NCI-H748 treated with DMSO at 0.1 percent for 48 hours (cell line): Measurements from ENCODE around the gene NRCAM.

ENCODE experiments used
- DNase-seq: peaks from one replicate; lab custom pipeline; 2025; lab: John Stamatoyannopoulos, UW

The NRCAM gene

GRCh38 chr7:108246227-108246837 is 209.9 kb downstream of the NRCAM start:
- DNase-seq, result no peak

- no peak for DNase-seq
Measured at GRCh38 chr7:108245523-108246226, 210.6 kb downstream of the NRCAM start.

DNA sequence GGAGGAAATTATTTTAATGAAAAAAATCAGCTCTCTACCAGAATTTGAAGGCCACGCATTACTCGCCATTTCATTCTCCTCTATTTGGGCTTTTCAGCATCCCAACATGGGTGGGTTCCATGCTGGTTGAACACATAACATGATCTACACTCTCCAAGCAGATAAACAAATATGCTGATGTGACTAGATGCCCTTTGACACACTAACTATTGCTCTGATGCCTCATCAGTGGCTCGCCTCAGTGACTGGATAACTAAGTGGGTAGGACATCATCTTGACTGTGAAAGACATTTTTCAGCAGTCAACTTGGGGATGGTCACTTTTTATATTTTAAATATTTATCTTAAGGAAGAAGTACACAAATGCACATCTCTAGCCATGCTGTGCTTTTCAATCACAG is 212.1 kb downstream of the NRCAM start:
- no peak for DNase-seq

DNA sequence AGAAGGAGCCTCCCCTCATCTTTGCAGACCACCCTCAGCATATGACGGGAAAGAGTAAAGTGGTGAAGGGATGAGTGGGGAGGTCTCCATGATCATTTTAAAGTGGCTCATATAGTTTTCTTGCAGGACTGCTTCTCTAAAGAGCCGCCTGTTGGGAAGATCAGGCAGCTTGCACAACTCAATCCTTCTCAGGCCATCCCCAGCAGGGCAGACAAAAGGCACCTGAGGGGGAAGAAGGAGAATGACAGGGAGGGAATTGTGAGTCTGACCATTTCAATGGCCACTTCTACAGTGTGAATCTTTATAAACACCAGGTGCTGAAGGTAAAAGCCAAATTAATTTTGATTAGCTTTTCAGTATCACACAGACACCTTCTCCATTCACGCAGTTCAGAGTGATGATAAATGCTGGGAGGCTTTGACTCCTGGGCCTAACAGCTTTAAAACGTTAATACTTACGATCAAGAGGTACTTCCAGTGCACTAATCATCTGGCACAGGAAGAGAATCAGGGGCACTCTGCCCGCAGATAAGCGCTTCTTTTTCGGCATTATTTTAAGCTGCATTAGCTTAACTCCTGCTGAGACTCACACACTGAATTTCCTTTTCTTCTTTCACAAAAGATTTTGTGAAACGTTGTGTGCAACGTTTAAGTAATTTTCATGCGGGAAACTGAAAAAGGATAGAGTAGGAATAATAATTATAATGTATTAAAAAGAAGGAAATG is 216.6 kb downstream of the NRCAM start:
- DNase-seq, result peak; percentile 64

GRCh38 chr7:108236681-108237415 is 219.4 kb downstream of the NRCAM start:
- no peak for DNase-seq

- DNase-seq, result no peak
Measured at GRCh38 chr7:108235451-108236061, 220.7 kb downstream of the NRCAM start.

- DNase-seq, result no peak
Measured at GRCh38 chr7:108234971-108235450, 221.2 kb downstream of the NRCAM start.

DNA sequence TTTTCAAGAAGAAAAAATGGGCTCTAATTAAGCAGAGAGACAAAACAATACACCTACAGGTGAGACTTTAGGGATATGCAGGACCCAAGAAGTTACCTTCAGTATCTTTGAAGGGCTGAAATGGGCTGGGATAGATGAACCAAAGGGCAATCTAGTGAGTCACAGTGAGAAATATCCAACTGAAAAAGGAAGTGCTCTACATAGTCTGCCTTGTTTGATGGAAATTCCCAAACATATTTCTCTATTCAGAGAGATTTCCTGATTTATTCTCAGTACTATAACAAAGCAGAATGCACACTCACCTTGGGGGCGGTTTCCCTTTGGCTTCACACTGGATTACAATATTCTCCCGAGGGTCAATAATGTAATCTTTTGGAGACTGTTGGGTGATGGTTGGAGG is 222.0 kb downstream of the NRCAM start:
- no peak for DNase-seq

DNA sequence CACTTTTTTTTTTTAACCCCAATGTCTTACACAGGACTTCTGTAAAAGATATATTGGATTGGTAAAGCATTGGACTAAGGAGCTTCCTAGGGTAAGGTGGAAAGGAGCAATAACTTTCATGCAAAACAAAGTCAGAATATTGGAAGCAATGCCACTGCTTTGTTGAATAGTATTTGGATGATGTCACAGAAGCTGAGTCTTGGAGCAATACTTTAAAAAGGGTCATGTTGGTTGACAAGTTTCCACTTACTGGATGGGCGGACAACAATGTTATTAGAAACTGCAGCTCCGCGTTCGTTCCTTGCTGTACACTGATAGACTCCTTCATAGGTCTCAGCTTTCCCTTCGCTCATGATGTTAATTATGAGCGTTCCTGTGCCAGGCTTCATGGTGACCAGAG is 224.2 kb downstream of the NRCAM start:
- no peak for DNase-seq

DNA sequence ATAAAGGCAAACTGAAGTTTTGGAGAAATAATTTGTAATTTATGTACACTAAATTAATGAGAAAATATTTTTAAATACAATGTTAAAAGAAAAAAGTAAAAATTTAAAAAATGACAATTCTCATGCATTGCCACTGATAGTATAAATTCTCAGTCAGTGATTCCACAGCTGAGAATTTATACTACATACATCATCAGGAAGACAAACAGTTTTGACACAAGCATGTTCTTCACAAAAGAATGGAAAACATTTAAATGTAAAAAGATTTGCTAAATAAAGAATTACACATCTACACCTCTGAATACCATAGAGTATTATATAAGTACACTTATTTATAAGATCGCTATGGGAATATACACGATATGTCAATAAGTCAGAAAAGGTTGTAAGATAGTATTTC is 225.0 kb downstream of the NRCAM start:
- no peak for DNase-seq

DNA sequence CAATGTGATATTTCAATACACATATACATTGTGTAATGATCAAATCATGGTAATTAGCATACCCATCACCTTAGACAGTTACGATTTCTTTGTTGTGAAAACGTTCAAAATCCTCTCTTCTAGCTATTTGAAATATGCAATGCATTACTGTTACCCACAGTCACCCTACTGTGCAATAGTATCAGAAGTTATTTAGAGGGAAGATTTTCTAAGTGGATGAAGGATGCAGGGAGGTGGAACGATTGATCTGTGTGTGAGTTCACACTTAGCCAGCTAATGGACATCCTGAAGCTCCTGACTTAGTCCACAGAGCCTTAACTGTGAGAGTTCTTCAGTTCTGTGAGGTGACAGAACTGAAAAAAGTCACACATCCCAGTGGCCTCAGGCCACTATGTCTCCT is 228.9 kb downstream of the NRCAM start:
- no peak for DNase-seq

DNA sequence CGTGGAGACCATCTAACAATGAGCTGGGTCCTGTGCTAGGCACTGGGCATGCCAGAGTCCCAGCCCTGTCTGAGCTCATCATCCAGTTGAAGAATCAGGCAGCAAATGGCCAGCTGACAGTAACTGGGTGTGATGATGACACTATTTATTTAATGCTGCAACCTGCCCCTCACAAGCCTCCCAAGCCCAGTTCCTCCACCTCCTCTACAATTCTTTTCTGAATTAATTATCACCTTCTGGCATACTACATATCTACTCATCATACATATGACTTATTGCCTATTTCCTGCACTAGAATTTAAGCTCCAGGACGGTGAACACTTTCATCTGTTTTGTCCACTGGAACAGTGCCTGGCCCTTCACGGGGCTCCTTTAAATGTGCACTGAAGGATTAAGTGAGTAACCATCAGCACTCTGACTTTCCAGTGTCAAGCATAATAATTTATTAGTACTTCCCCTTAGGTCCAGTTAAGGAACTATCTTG is 229.4 kb downstream of the NRCAM start:
- no peak for DNase-seq

- no peak for DNase-seq
Measured at GRCh38 chr7:108225531-108226181, 230.6 kb downstream of the NRCAM start.

GRCh38 chr7:108224387-108224786 is 231.8 kb downstream of the NRCAM start:
- no peak for DNase-seq

DNA sequence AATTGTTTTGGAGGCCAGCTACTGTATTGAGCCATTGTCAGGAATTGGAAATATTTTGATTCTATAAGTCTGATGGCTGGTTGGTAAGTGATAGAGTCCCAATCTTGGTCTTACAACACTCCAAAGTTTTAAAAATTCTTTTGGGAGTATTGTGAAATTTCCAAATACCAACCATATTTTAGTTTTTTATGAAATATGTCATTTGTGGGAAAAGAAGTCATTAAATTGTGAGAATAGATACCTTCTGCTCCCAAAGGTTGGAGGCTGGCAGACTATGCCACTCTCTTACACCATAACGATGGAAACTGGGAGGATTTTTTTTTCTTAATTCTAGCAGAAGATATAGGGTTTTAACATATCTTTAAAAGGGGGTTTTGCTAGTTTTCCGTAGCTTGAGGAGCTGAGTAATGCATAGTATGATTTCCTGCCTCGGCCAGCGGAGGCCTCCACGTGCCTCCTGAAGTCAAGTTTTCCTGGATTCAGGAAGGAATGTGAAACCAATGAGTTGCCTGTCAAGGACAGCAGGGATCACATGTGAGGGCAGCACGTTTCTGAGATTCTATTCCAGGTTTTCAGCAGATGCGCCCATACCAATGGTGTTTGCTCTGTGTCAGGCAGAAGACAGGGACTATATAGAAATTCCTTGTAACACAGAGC is 233.9 kb downstream of the NRCAM start:
- no peak for DNase-seq

GRCh38 chr7:108211382-108212201 is 244.6 kb downstream of the NRCAM start:
- DNase-seq, result no peak

- DNase-seq, result no peak
Measured at GRCh38 chr7:108210796-108211195, 245.4 kb downstream of the NRCAM start.

- no peak for DNase-seq
Measured at GRCh38 chr7:108205311-108205710, 250.9 kb downstream of the NRCAM start.

DNA sequence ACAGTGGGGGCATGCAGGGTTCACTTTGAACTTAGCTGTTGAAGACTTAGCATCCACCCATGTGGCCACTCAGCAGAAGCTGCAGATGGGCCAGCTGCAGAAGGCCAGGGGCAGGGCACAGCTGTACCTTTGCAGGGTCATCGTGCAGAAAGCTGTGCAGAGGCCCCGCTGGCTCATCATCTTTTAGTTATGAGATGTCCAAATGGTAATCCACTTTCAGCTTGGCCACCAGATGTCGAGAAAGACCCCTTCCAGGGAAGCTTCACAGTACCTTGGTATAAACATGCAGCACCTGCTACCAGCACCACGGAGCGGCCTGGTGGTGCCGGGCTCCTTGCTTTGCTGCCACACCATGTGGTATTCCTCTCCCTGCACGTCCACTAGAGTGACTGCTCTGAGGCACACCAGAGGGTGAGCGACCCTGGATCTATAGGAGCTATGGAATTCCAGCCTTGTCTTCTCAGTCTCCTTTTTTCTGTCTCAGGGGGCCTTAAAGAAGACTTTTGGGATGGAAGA is 251.9 kb downstream of the NRCAM start:
- no peak for DNase-seq

DNA sequence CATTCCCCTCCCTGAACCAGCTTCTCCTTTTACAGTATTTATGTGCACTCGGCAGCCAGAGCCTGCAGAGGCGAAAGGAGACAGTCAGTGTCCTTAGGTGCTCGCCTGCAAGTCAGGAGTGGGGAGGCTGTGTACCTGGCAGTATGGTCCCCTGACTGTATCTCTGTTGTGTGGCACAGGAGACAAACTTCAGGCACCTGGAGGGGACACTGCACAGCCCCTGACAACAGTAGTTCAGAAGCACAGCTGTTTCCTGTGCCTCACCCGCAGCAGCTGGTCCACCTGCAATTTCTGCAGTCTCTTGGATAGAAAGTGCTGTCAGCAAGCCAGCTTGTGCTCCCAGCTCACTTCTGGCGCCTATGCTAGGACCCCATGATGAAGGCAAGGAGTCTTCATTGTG is 252.7 kb downstream of the NRCAM start:
- no peak for DNase-seq
